ENCODE results near the gene CACNA2D2.

CACNA2D2 gene

GRCh38 chr3:50455161-50456018 lies 48.0 kb downstream of the CACNA2D2 start:
- H3K4me3 ChIP-seq (ENCODE audit: low read depth, low read length) = no peak overlapping the region
- no peak for TF ChIP-seq CTCF (IDR thresholded peaks at IDR 0.05; ENCODE audit: low read depth, low read length)
- in situ Hi-C loops (cut with HindIII; ENCODE audit: low sequenced_read_pairs) = no loop called here
- no peak for DNase-seq (ENCODE audit: low read depth, low spot score)

DNA sequence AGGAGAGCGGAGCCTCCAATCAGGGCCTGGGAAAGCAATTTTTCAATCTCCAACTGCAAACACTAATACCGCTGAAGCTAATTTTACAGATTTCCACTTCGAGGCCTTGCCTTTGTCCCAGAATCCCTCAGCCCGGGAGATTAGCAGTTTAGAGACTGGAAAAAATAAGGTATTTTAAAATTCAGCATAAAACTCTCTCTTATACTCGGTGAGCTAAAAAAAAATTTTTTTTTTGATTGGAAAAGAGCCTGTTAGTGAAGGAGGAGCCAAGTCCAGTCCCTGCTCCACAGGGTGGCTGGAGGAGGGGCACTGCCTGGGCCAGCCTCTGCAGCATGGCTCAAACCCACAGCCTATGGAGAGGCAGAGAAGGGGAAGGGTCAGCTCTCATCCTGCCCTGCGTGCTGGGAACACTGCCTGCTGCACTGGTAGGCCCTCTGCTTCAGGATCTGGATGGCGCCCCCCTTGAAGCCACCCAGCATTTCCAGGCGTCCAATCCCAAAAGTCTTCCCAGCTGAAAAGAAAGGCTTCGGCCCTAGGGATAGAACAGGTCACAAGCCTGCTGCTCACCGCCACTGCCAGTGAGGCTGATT lies 48.9 kb downstream of the CACNA2D2 start:
- no peak for DNase-seq (ENCODE audit: low read depth, low spot score)
- in situ Hi-C loops (cut with HindIII; ENCODE audit: low sequenced_read_pairs) = no loop called here
- no peak overlapping the region for H3K4me3 ChIP-seq (ENCODE audit: low read depth, low read length)
- TF ChIP-seq CTCF (IDR thresholded peaks at IDR 0.05; ENCODE audit: low read depth, low read length) = no peak

- in situ Hi-C loops (cut with HindIII; ENCODE audit: low sequenced_read_pairs) = no loop called here
- no peak for DNase-seq (ENCODE audit: low read depth, low spot score)
- H3K4me3 ChIP-seq (ENCODE audit: low read depth, low read length) = no peak overlapping the region
- TF ChIP-seq CTCF (IDR thresholded peaks at IDR 0.05; ENCODE audit: low read depth, low read length) = no peak
These were observed 49.5 kb downstream of the CACNA2D2 start for GRCh38 chr3:50453907-50454306.

GRCh38 chr3:50450209-50450921 lies 53.1 kb downstream of the CACNA2D2 start:
- no peak for TF ChIP-seq CTCF (IDR thresholded peaks at IDR 0.05; ENCODE audit: low read depth, low read length)
- in situ Hi-C loops (cut with HindIII; ENCODE audit: low sequenced_read_pairs) = no loop called here
- DNase-seq (ENCODE audit: low read depth, low spot score) = peak; percentile 78
- peak overlapping the region; percentile 21 for H3K4me3 ChIP-seq (ENCODE audit: low read depth, low read length)

DNA sequence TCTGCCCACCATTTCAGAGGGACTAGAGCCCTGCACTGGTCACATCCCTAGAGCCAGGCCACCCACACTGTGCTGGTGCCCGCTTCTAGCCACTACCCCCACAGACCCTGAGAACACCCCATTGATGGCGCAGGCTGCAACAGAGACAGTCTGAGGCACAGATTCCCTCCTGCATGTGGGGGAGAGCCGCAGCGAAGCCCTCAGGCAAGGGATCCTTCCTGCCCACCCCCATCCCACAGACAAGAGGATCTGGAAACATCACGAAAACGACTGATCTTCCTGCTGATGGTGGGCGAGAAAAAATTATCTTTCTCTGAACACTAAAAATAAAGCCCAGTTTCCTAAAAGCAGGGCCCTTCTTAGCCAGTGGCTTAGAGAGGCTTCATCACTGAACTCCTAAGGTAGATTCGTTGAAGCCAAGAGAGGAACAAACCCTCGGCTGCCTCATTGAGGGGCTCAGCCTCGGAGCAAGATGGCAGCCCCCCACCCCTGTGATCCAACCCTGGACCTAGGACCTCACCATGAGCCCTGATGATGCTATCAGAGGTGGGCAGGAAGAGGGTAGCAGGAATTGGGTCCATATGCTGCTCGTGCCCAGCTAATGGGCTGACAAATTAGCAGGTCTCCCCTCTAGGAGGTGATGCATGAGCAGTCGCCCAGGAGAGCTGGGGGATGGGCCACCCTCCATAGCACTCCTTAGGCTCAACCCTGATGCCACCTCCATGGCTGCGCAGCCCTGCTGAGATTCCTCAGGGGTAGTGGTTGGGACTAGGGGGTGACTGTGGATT lies 54.5 kb downstream of the CACNA2D2 start:
- in situ Hi-C loops (cut with HindIII; ENCODE audit: low sequenced_read_pairs) = no loop called here
- DNase-seq (ENCODE audit: low read depth, low spot score) = no peak
- no peak overlapping the region for H3K4me3 ChIP-seq (ENCODE audit: low read depth, low read length)
- no peak for TF ChIP-seq CTCF (IDR thresholded peaks at IDR 0.05; ENCODE audit: low read depth, low read length)

- DNase-seq (ENCODE audit: low read depth, low spot score) = no peak
These were observed 56.1 kb downstream of the CACNA2D2 start for GRCh38 chr3:50447290-50447840.

More at GRCh38 chr3:50447290-50447840, 56.1 kb downstream of the CACNA2D2 start:
- no peak for TF ChIP-seq CTCF (IDR thresholded peaks at IDR 0.05; ENCODE audit: low read depth, low read length)
- in situ Hi-C loops (cut with HindIII; ENCODE audit: low sequenced_read_pairs) = no loop called here
- no peak overlapping the region for H3K4me3 ChIP-seq (ENCODE audit: low read depth, low read length)

Data from astrocyte of the spinal cord (primary cell).